Mesendoderm (in vitro differentiated cells): ENCODE data around the gene THG1L.

Experiments used
- DNase-seq: peaks from one replicate; pipeline ENCODE4 v3.0.0; 2013
- H2AK5ac ChIP-seq: 2 replicates; pipeline ENCODE4 v1.6.1; 2013; ENCODE audit warnings: low read length, inconsistent platforms
- H2BK120ac ChIP-seq: 2 replicates; pipeline ENCODE4 v1.6.1; 2013; ENCODE audit warnings: low read depth, mild to moderate bottlenecking, low read length, moderate library complexity, mixed read lengths
- H2BK15ac ChIP-seq: replicated peaks from 2 replicates; pipeline ENCODE4 v1.6.1; 2013; ENCODE audit warnings: low read depth, mild to moderate bottlenecking, moderate library complexity
- H2BK5ac ChIP-seq: 2 replicates; pipeline ENCODE4 v1.6.1; 2013; ENCODE audit warnings: low read length, inconsistent platforms
- H3K18ac ChIP-seq: 2 replicates; pipeline ENCODE4 v1.6.1; 2013; ENCODE audit warnings: mild to moderate bottlenecking, low read length, mixed read lengths
- H3K23ac ChIP-seq: one replicate; pipeline ENCODE4 v1.6.1; 2013; ENCODE audit warnings: low read length
- H3K27ac ChIP-seq: 2 replicates; pipeline ENCODE4 v1.5.1; 2013; ENCODE audit warnings: low read depth, mild to moderate bottlenecking, inconsistent platforms, low read length, moderate library complexity
- H3K27me3 ChIP-seq: 2 replicates; pipeline ENCODE4 v1.6.1; 2013; ENCODE audit warnings: low read length, control low read depth, mild to moderate bottlenecking, inconsistent platforms; ENCODE audit not compliant: insufficient read depth, poor library complexity
- H3K36me3 ChIP-seq: 2 replicates; pipeline ENCODE4 v1.6.1; 2013; ENCODE audit warnings: low read length, inconsistent platforms; ENCODE audit not compliant: control insufficient read depth, insufficient read depth
- H3K4ac ChIP-seq: one replicate; pipeline ENCODE4 v1.6.1; 2013; ENCODE audit warnings: low read depth, mild to moderate bottlenecking, low read length, moderate library complexity
- H3K4me1 ChIP-seq: 2 replicates; pipeline ENCODE4 v1.6.1; 2013; ENCODE audit warnings: low read depth, low read length, inconsistent platforms; ENCODE audit not compliant: control insufficient read depth
- H3K4me2 ChIP-seq: 2 replicates; pipeline ENCODE4 v1.6.1; 2013; ENCODE audit warnings: low read length
- H3K4me3 ChIP-seq: 2 replicates; pipeline ENCODE4 v1.5.1; 2013; ENCODE audit warnings: mild to moderate bottlenecking, low read length
- H3K56ac ChIP-seq: one replicate; pipeline ENCODE4 v1.6.1; 2013; ENCODE audit warnings: low read length
- H3K79me1 ChIP-seq: 2 replicates; pipeline ENCODE4 v1.6.1; 2013; ENCODE audit warnings: low read length, inconsistent platforms
- H3K79me2 ChIP-seq: 2 replicates; pipeline ENCODE4 v1.6.1; 2013; ENCODE audit warnings: mild to moderate bottlenecking, low read length; ENCODE audit not compliant: control insufficient read depth, insufficient read depth
- H3K9ac ChIP-seq: 2 replicates; pipeline ENCODE4 v1.6.1; 2013; ENCODE audit warnings: low read length, inconsistent platforms
- H4K5ac ChIP-seq: one replicate; pipeline ENCODE4 v1.6.1; 2013; ENCODE audit warnings: low read length
- H4K8ac ChIP-seq: one replicate; pipeline ENCODE4 v1.6.1; 2013; ENCODE audit warnings: low read depth, mild to moderate bottlenecking, control low read depth, low read length, moderate library complexity
- WGBS: extraction: QIAGEN DNeasy Blood & Tissue Kit; methylation state at CpG from one replicate; pipeline ENCODE4 v1.1.7; 2013; ENCODE audit warnings: low lambda C conversion rate, missing lambda C conversion rate; ENCODE audit not compliant: insufficient coverage; ENCODE audit errors: extremely low coverage; 5-methylcytosine and 5-hydroxymethylcytosine counted together

The THG1L gene

GRCh38 chr5:157739388-157740228 is 8.4 kb downstream of the THG1L start:
- Histone ChIP-seq H3K79me2 (no peaks in the 10 kb centered on the region), H2BK5ac (no peak overlapping the region), H3K27ac (no peak overlapping the region), H3K18ac (no peak overlapping the region), H3K4ac (no peak overlapping the region), H3K23ac (no peak overlapping the region), H2BK120ac (no peak overlapping the region), H3K4me1 (peaks cover 5% of the 10 kb centered on the region), H3K9ac (no peak overlapping the region), H3K4me2 (no peak overlapping the region), H4K8ac (no peak overlapping the region), H3K27me3 (no peaks in the 10 kb centered on the region), H3K36me3 (no peaks in the 10 kb centered on the region), H2BK15ac (no peak overlapping the region), H2AK5ac (no peak overlapping the region), H4K5ac (no peak overlapping the region), H3K4me3 (no peak overlapping the region), H3K56ac (no peak overlapping the region), H3K79me1 (no peaks in the 10 kb centered on the region)
- no peak for DNase-seq
- WGBS, result no CpG with 5 or more reads among the region's 12 CpGs

GRCh38 chr5:157740229-157740610 is 9.0 kb downstream of the THG1L start:
- Histone ChIP-seq H3K9ac (no peak overlapping the region), H2BK120ac (no peak overlapping the region), H2AK5ac (no peak overlapping the region), H2BK5ac (no peak overlapping the region), H3K4me2 (no peak overlapping the region), H3K56ac (no peak overlapping the region), H2BK15ac (no peak overlapping the region), H3K23ac (no peak overlapping the region), H4K8ac (no peak overlapping the region), H3K27me3 (no peaks in the 10 kb centered on the region), H4K5ac (no peak overlapping the region), H3K36me3 (no peaks in the 10 kb centered on the region), H3K4me1 (peaks cover 6% of the 10 kb centered on the region), H3K79me1 (no peaks in the 10 kb centered on the region), H3K4me3 (no peak overlapping the region), H3K4ac (no peak overlapping the region), H3K18ac (no peak overlapping the region), H3K27ac (no peak overlapping the region), H3K79me2 (no peaks in the 10 kb centered on the region)
- no CpG with 5 or more reads among the region's 3 CpGs for whole genome bisulfite sequencing
- peak; percentile 71 for DNase-seq

DNA sequence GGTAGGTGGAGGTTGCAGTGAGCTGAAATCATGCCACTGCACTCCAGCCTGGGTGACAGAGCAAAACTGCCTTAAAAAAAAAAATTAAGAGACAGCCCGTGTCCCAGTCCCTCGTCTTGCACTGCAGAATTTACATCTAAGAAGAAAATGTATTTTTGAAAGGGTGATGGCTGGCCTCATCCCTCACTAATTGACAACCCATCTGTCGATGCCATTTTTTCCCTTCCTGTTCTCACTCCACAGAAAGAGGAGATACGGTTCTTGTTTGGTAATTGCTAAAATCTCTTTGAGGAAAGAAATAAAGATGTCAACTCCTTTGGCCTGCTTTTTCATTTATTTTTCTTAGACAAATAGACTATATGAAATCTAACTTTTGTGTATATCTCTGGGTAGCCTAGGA is 9.9 kb downstream of the THG1L start:
- H3K56ac ChIP-seq, result no peak overlapping the region
- no peak overlapping the region for H4K5ac ChIP-seq
- no peaks in the 10 kb centered on the region for H3K79me2 ChIP-seq
- WGBS, result no CpG with 5 or more reads among the region's 4 CpGs
- no peak overlapping the region for H2BK120ac ChIP-seq
- H3K4me3 ChIP-seq, result no peak overlapping the region
- H2AK5ac ChIP-seq, result no peak overlapping the region
- no peaks in the 10 kb centered on the region for H3K27me3 ChIP-seq
- no peak overlapping the region for H2BK5ac ChIP-seq
- H3K4ac ChIP-seq, result no peak overlapping the region
- no peak overlapping the region for H3K9ac ChIP-seq
- DNase-seq, result no peak
- H3K27ac ChIP-seq, result no peak overlapping the region
- H2BK15ac ChIP-seq, result no peak overlapping the region
- H3K4me2 ChIP-seq, result no peak overlapping the region
- H3K79me1 ChIP-seq, result no peaks in the 10 kb centered on the region
- H4K8ac ChIP-seq, result no peak overlapping the region
- no peaks in the 10 kb centered on the region for H3K36me3 ChIP-seq
- H3K4me1 ChIP-seq, result peaks cover 6% of the 10 kb centered on the region
- H3K18ac ChIP-seq, result no peak overlapping the region
- no peak overlapping the region for H3K23ac ChIP-seq

DNA sequence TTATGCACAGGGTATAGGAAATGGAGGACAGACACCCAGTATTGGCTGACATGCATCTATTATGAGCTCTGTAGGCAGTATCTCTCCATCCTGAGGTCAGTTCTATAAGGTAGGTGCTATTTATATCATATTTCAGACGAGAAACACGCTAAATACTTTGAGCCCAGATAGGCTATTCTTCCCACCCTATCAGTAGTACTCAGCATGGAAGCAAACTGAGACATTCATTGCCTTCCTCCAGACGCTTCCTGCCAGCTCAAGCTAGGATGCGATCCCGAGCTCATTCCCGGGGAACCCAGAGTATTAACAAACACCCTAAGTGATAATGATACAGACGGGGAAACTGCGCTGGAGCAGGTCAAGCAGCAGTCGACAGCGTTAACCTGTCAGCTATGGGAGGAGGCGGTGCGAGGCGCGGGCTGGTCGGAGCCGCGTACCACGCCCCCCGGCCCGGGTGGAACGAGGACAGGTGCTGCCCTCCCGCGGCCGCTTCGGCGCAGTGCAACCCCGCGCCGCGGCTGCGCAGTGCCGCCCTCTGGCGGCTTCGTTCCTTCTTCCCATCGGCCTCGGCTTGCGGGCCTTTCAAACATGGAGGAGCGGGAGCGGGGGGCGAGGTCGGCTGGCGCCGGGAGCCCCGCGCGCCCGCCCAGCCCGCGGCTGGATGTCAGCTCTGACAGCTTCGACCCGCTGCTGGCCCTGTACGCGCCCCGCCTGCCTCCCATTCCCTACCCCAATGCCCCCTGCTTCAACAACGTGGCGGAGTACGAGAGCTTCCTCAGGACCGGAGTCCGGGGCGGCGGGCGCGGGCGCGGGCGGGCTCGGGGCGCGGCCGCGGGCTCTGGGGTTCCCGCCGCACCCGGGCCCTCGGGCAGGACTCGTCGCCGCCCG is 12.2 kb downstream of the THG1L start, which contains the start of gene LSM11:
LSM11 (plus strand) TSS at position 550 of the 888 bp plus-strand sequence; CDS start at position 589, 39 bp downstream.
- DNase-seq, result peak; percentile 89
- H3K36me3 ChIP-seq, result no peaks in the 10 kb centered on the region
- no peak within 1 kb of the TSS for H3K4ac ChIP-seq
- H3K79me2 ChIP-seq, result no peaks in the 10 kb centered on the region
- no peaks in the 10 kb centered on the region for H3K27me3 ChIP-seq
- no peaks in the 10 kb centered on the region for H3K79me1 ChIP-seq
- H3K4me2 ChIP-seq, result peak within 1 kb of the TSS; percentile 85
- H4K5ac ChIP-seq, result no peak within 1 kb of the TSS
- H2BK5ac ChIP-seq, result no peak within 1 kb of the TSS
- no peak within 1 kb of the TSS for H2BK15ac ChIP-seq
- no peak within 1 kb of the TSS for H3K27ac ChIP-seq
- no peak within 1 kb of the TSS for H4K8ac ChIP-seq
- H2BK120ac ChIP-seq, result no peak within 1 kb of the TSS
- peak within 1 kb of the TSS; percentile 60 for H3K4me3 ChIP-seq
- peak within 1 kb of the TSS; percentile 78 for H3K9ac ChIP-seq
- peak within 1 kb of the TSS; percentile 88 for H3K56ac ChIP-seq
- H3K18ac ChIP-seq, result peak within 1 kb of the TSS; percentile 75
- H3K4me1 ChIP-seq, result peaks cover 6% of the 10 kb centered on the region
- peak within 1 kb of the TSS; percentile 90 for H3K23ac ChIP-seq
- no peak within 1 kb of the TSS for H2AK5ac ChIP-seq
- WGBS, result no CpG with 5 or more reads among the region's 79 CpGs

DNA sequence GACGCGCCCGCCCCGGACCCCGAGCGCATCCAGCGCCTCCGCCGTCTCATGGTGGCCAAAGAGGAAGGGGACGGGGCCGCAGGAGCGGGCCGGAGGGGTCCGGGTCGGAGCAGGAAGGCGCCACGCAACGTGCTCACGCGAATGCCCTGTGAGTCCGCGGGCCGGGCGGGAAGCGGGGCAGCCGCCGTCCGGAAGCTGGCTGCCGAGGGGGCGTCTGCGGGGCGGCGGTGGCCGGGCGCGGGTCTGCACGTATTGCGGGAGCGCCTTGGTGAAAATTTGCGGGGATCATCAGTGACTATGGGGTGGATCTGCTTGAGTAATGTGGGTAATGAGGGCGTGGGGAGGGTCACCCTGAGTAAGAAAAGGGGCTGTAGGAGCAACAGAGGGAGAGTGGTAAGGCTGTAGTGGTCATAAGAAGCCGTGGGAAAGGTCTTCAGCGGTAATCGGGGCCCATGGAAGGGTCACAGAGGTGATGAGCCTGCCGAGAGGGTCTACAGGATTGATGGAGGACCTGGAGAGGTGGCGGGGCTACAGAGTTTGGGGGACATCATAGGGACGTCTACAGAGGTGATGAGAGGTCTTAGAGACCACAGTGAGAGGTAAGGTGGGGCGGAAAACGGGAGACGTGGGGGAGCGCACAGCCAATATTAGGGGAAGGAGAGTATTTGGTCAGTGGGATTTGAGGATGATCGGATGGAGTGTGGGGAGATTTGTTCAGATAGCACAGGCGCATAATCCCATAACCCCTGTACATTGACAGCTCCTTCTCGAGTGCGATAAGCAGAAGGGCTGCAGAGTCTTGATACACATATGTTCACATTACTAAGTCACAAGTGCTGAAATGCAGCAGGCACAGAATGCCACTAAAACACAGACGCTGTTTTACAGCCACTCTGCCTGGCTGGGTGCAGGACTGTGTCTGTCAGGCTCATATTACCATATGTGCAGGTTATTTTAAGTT is 13.1 kb downstream of the THG1L start:
- H2BK5ac ChIP-seq, result no peak overlapping the region
- no peak for DNase-seq
- WGBS, result no CpG with 5 or more reads among the region's 56 CpGs

More for the DNA sequence above, 13.1 kb downstream of the THG1L start:
- Histone ChIP-seq H3K4me2 (peak overlapping the region; percentile 85), H3K36me3 (no peaks in the 10 kb centered on the region), H4K8ac (no peak overlapping the region), H3K4ac (no peak overlapping the region), H2AK5ac (no peak overlapping the region), H3K27me3 (no peaks in the 10 kb centered on the region), H3K79me2 (no peaks in the 10 kb centered on the region), H3K23ac (peak overlapping the region; percentile 90), H3K4me1 (peaks cover 6% of the 10 kb centered on the region), H2BK120ac (no peak overlapping the region), H2BK15ac (no peak overlapping the region), H3K18ac (peak overlapping the region; percentile 75), H4K5ac (no peak overlapping the region), H3K9ac (peak overlapping the region; percentile 78), H3K4me3 (peak overlapping the region; percentile 60), H3K27ac (no peak overlapping the region), H3K56ac (peak overlapping the region; percentile 88), H3K79me1 (no peaks in the 10 kb centered on the region)
